H9 (cell line): ENCODE data around the gene ZDHHC3. TPM values are rescaled to one million over a fixed set of nuclear protein-coding genes. Genes with fewer than 3 reads are reported as not detected.

Experiments used
- DNase-seq: peaks from one replicate; pipeline ENCODE4 v3.0.0-alpha.2; 2017
- H2AFZ ChIP-seq: one replicate; pipeline ENCODE4 v1.6.1; 2013; ENCODE audit warnings: mild to moderate bottlenecking, low read length, control low read depth, moderate library complexity
- H2AK5ac ChIP-seq: 2 replicates; pipeline ENCODE4 v1.6.1; 2013; ENCODE audit warnings: low read length, control low read depth, mixed read lengths; ENCODE audit not compliant: insufficient read length
- H2BK120ac ChIP-seq: one replicate; pipeline ENCODE4 v1.6.1; 2013; ENCODE audit warnings: low read depth, mild to moderate bottlenecking, low read length, control low read depth, inconsistent platforms; ENCODE audit not compliant: poor library complexity, severe bottlenecking
- H2BK12ac ChIP-seq: 2 replicates; pipeline ENCODE4 v1.6.1; 2013; ENCODE audit warnings: low read length, control low read depth, mixed read lengths, low read depth; ENCODE audit not compliant: insufficient read length
- H2BK15ac ChIP-seq: 2 replicates; pipeline ENCODE4 v1.6.1; 2013; ENCODE audit warnings: low read depth, low read length, control low read depth
- H2BK20ac ChIP-seq: one replicate; pipeline ENCODE4 v1.6.1; 2013; ENCODE audit warnings: low read depth, mild to moderate bottlenecking, low read length, control low read depth, inconsistent platforms; ENCODE audit not compliant: poor library complexity, severe bottlenecking
- H2BK5ac ChIP-seq: 2 replicates; pipeline ENCODE4 v1.6.1; 2013; ENCODE audit warnings: low read length, control low read depth, mixed read lengths; ENCODE audit not compliant: insufficient read length
- H3K14ac ChIP-seq: 2 replicates; pipeline ENCODE4 v1.6.1; 2013; ENCODE audit warnings: low read length, control low read depth; ENCODE audit not compliant: insufficient read depth
- H3K18ac ChIP-seq: 2 replicates; pipeline ENCODE4 v1.6.1; 2013; ENCODE audit warnings: low read depth, mild to moderate bottlenecking, mixed read lengths, low read length, control low read depth; ENCODE audit not compliant: insufficient read length
- H3K23ac ChIP-seq: 2 replicates; pipeline ENCODE4 v1.6.1; 2013; ENCODE audit warnings: low read length, control low read depth, mixed read lengths, low read depth; ENCODE audit not compliant: insufficient read length
- H3K23me2 ChIP-seq: 2 replicates; pipeline ENCODE4 v1.6.1; 2013; ENCODE audit warnings: low read depth, mild to moderate bottlenecking, mixed read lengths, low read length, control low read depth; ENCODE audit not compliant: insufficient read length, poor library complexity, severe bottlenecking
- H3K27ac ChIP-seq: 2 replicates; pipeline ENCODE4 v1.5.1; 2013; ENCODE audit warnings: low read length, control low read depth, mixed read lengths, low read depth; ENCODE audit not compliant: insufficient read length
- H3K27me3 ChIP-seq: 2 replicates; pipeline ENCODE4 v1.6.1; 2013; ENCODE audit warnings: low read length, control low read depth, inconsistent platforms; ENCODE audit not compliant: insufficient read depth
- H3K4ac ChIP-seq: 2 replicates; pipeline ENCODE4 v1.6.1; 2013; ENCODE audit warnings: low read depth, mild to moderate bottlenecking, control low read depth, inconsistent platforms, low read length, moderate library complexity
- H3K4me1 ChIP-seq: 2 replicates; pipeline ENCODE4 v1.6.1; 2013; ENCODE audit warnings: low read length, control low read depth, inconsistent platforms; ENCODE audit not compliant: insufficient read depth
- H3K4me2 ChIP-seq: 2 replicates; pipeline ENCODE4 v1.6.1; 2013; ENCODE audit warnings: low read length, control low read depth, mixed read lengths; ENCODE audit not compliant: insufficient read length, insufficient read depth
- H3K56ac ChIP-seq: 2 replicates; pipeline ENCODE4 v1.6.1; 2013; ENCODE audit warnings: low read depth, mild to moderate bottlenecking, mixed read lengths, low read length, control low read depth; ENCODE audit not compliant: insufficient read length
- H3K79me1 ChIP-seq: 2 replicates; pipeline ENCODE4 v1.6.1; 2013; ENCODE audit warnings: low read depth, mild to moderate bottlenecking, moderate library complexity, low read length, control low read depth, inconsistent platforms; ENCODE audit not compliant: insufficient read depth, poor library complexity, severe bottlenecking
- H3K79me2 ChIP-seq: 2 replicates; pipeline ENCODE4 v1.6.1; 2013; ENCODE audit warnings: low read length, control low read depth, inconsistent platforms; ENCODE audit not compliant: insufficient read depth
- H3K9ac ChIP-seq: 2 replicates; pipeline ENCODE4 v1.6.1; 2013; ENCODE audit warnings: low read length, control low read depth, mixed read lengths; ENCODE audit not compliant: insufficient read length; ENCODE audit errors: extremely low read depth
- H3K9me3 ChIP-seq: one replicate; pipeline ENCODE4 v1.6.1; 2013; ENCODE audit warnings: low read depth, low read length, inconsistent platforms; ENCODE audit not compliant: control insufficient read depth
- H3T11ph ChIP-seq: one replicate; pipeline ENCODE4 v1.6.1; 2013; ENCODE audit warnings: mild to moderate bottlenecking, low read length, control low read depth, inconsistent platforms
- H4K20me1 ChIP-seq: one replicate; pipeline ENCODE4 v1.6.1; 2013; ENCODE audit not compliant: control insufficient read depth, insufficient read length, insufficient read depth
- H4K5ac ChIP-seq: 2 replicates; pipeline ENCODE4 v1.6.1; 2013; ENCODE audit warnings: low read depth, mild to moderate bottlenecking, mixed read lengths, low read length, control low read depth; ENCODE audit not compliant: insufficient read length
- H4K8ac ChIP-seq: replicated peaks from 2 replicates; pipeline ENCODE4 v1.6.1; 2013; ENCODE audit warnings: low read length, control low read depth, mixed read lengths, low read depth; ENCODE audit not compliant: insufficient read length
- H4K91ac ChIP-seq: 2 replicates; pipeline ENCODE4 v1.6.1; 2013; ENCODE audit warnings: low read depth, mild to moderate bottlenecking, moderate library complexity, mixed read lengths, low read length, control low read depth; ENCODE audit not compliant: insufficient read length
- H3K27ac Mint-ChIP-seq, 3 experiments: 2 replicates in 2 of 3; 3 replicates in 1 of 3; pipeline ENCODE4 v1.8.0; 2020 to 2021; ENCODE audit warnings: mixed read lengths in 3 of 3, mild to moderate bottlenecking in 1 of 3, moderate library complexity in 1 of 3
- H3K27me3 Mint-ChIP-seq: 2 replicates; pipeline ENCODE4 v1.8.0; 2021; ENCODE audit warnings: low read depth, mild to moderate bottlenecking, moderate library complexity, mixed read lengths
- H3K36me3 Mint-ChIP-seq, 3 experiments: 2 replicates in 2 of 3; 3 replicates in 1 of 3; pipeline ENCODE4 v1.8.0; 2020 to 2021; ENCODE audit warnings: low read depth in 3 of 3, mixed read lengths in 3 of 3; ENCODE audit not compliant: insufficient read depth in 1 of 3
- H3K4me1 Mint-ChIP-seq, 2 experiments: 2 replicates each; pipeline ENCODE4 v1.8.0; 2020; ENCODE audit warnings: mixed read lengths in 2 of 2
- H3K4me3 Mint-ChIP-seq, 2 experiments: 2 replicates in 1 of 2; 3 replicates in 1 of 2; pipeline ENCODE4 v1.8.0; 2020 to 2021; ENCODE audit warnings: mild to moderate bottlenecking in 2 of 2, mixed read lengths in 2 of 2, moderate library complexity in 1 of 2
- H3K9me3 Mint-ChIP-seq, 2 experiments: 2 replicates in 1 of 2; 3 replicates in 1 of 2; pipeline ENCODE4 v1.8.0; 2020; ENCODE audit warnings: mild to moderate bottlenecking in 2 of 2, mixed read lengths in 2 of 2, moderate library complexity in 1 of 2
- CTCF ChIP-seq: fragments of 200-600 bp; sonication (generic); conservative IDR thresholded peaks from 3 replicates; pipeline ENCODE4 v1.8.0; 2021; ENCODE audit warnings: antibody characterized with exemption, mild to moderate bottlenecking
- WGBS: extraction: QIAGEN DNeasy Blood & Tissue Kit; methylation state at CpG from one replicate; pipeline ENCODE4 v1.1.7; 2013; ENCODE audit warnings: missing lambda C conversion rate, low lambda C conversion rate, mixed read lengths; ENCODE audit not compliant: insufficient read length; ENCODE audit errors: extremely low coverage; 5-methylcytosine and 5-hydroxymethylcytosine counted together
- long read RNA-seq: library from polyadenylated mRNA; unstranded; transcript quantifications from one replicate; pipeline ENCODE4 v2.0.0, GENCODE V29; 2020
- total RNA-seq: library from RNA; stranded (reverse); gene quantifications from 2 replicates; pipeline ENCODE4 v1.2.1, GENCODE V29; 2021

Gene ZDHHC3
- 58.3 and 71.3 TPM in 2 replicates for total RNA-seq
- long read RNA-seq, transcript ZDHHC3-201 (8 exons, 3,101 nt): minor isoform, 20 of 164 reads
- long read RNA-seq, transcript ZDHHC3-205 (7 exons, 2,687 nt): major isoform, 98 of 164 reads
- long read RNA-seq, partial matches to known transcripts: 2 of 164 reads
- long read RNA-seq, other reads (novel, unspliced or antisense): 44 of 164 reads

- peak within 1 kb of the TSS; percentile 97 for H3K14ac ChIP-seq
- Mint-ChIP-seq H3K9me3 (no peaks in the 10 kb centered on the region; a peak in 1 of 5 replicates), H3K36me3 (peaks cover 4 to 6% (median 5%) of the 10 kb centered on the region in 3 experiments; a peak in 4 of 7 replicates), H3K27ac (peak within 1 kb of the TSS; percentile 93 to 99 (median 98)), H3K27me3 (no peaks in the 10 kb centered on the region; the same call in 1 of the 2 replicates), H3K4me3 (peak within 1 kb of the TSS; percentile 95 to 100), H3K4me1 (peaks cover 29 to 30% of the 10 kb centered on the region in 2 experiments)
- no peak within 1 kb of the TSS for H2AFZ ChIP-seq
- no peaks in the 10 kb centered on the region for H3K9me3 ChIP-seq
- H3K79me2 ChIP-seq: peaks cover 28% of the 10 kb centered on the region; the same call in 1 of the 2 replicates
- H3K79me1 ChIP-seq: peaks cover 13% of the 10 kb centered on the region
- no peak within 1 kb of the TSS for H3K27ac ChIP-seq
- TF ChIP-seq CTCF: no peak
- peaks cover 5% of the 10 kb centered on the region for H3K23me2 ChIP-seq
- H3K56ac ChIP-seq: no peak within 1 kb of the TSS
- H3K4ac ChIP-seq: peak within 1 kb of the TSS; percentile 19; the same call in 1 of the 2 replicates
- H4K8ac ChIP-seq: no peak within 1 kb of the TSS
- H3K4me1 ChIP-seq: 0 out of 2 replicates have a peak, but pooled peaks cover 4% of the 10 kb centered on the region
- no CpG with 5 or more reads among the region's 82 CpGs for WGBS
- no peak within 1 kb of the TSS for H4K91ac ChIP-seq
- no peaks in the 10 kb centered on the region for H3K27me3 ChIP-seq
- no peak within 1 kb of the TSS for H2AK5ac ChIP-seq
- H3K4me2 ChIP-seq: peak within 1 kb of the TSS; percentile 74
- H2BK5ac ChIP-seq: peak within 1 kb of the TSS; percentile 91
- H2BK12ac ChIP-seq: no peak within 1 kb of the TSS
- H3K18ac ChIP-seq: peak within 1 kb of the TSS; percentile 85
- no peaks in the 10 kb centered on the region for H4K20me1 ChIP-seq
- H3K9ac ChIP-seq: peak within 1 kb of the TSS; percentile 88
- no peak within 1 kb of the TSS for H2BK15ac ChIP-seq
- H2BK120ac ChIP-seq: no peak within 1 kb of the TSS
- H3K23ac ChIP-seq: no peak within 1 kb of the TSS
- peak; percentile 85 for DNase-seq
- no peak within 1 kb of the TSS for H3T11ph ChIP-seq
- peak within 1 kb of the TSS; percentile 1 for H4K5ac ChIP-seq
- H2BK20ac ChIP-seq: no peak within 1 kb of the TSS
Measured at GRCh38 chr3:44976002-44976815, at the start of gene ZDHHC3, which contains the start of gene EXOSC7. Gene ZDHHC3 (minus strand): TSS chr3:44976174. CDS start chr3:44959436, 16,738 bp downstream. Gene EXOSC7 (plus strand): TSS chr3:44976244. CDS start chr3:44976278, 34 bp downstream.
